MM.1S (cell line): ENCODE measurements around the gene NOTUM.

ENCODE experiments used
- EZH2 ChIP-seq: fragments of 300-600 bp; sonication (generic); optimal IDR thresholded peaks from 2 replicates; pipeline ENCODE3; 2017; ENCODE audit warnings: low read depth, mild to moderate bottlenecking, antibody characterized with exemption, low read length, mixed read lengths
- TF ChIP-seq, protein P1 (sequence below): fragments of 300-600 bp; sonication (generic); IDR thresholded peaks from 2 replicates; pipeline ENCODE4 v1.5.1; 2016; ENCODE audit warnings: antibody characterized with exemption, low read length, mixed read lengths

DNA sequence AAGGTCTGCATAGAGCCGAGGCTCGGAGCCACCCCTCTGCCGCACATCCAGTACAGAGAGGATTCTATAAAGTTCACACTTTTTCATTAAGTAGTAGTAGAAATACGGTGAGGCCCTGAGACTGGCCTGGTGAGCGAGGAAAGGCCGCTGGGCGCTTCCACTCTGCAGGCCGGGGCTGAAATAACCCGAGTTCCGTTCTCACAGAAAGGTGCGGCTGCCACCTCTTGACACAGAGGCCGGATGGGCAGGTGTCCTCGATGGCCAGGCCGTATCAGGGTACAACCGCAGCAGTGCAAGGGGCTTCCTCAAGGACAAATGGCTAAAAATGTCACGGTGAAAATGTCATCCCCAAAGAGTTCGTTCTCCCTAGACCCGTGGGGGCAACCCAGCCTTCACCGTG lies 49.0 kb downstream of the NOTUM start:
- TF ChIP-seq, protein P1, sequence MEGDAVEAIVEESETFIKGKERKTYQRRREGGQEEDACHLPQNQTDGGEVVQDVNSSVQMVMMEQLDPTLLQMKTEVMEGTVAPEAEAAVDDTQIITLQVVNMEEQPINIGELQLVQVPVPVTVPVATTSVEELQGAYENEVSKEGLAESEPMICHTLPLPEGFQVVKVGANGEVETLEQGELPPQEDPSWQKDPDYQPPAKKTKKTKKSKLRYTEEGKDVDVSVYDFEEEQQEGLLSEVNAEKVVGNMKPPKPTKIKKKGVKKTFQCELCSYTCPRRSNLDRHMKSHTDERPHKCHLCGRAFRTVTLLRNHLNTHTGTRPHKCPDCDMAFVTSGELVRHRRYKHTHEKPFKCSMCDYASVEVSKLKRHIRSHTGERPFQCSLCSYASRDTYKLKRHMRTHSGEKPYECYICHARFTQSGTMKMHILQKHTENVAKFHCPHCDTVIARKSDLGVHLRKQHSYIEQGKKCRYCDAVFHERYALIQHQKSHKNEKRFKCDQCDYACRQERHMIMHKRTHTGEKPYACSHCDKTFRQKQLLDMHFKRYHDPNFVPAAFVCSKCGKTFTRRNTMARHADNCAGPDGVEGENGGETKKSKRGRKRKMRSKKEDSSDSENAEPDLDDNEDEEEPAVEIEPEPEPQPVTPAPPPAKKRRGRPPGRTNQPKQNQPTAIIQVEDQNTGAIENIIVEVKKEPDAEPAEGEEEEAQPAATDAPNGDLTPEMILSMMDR = no peak
- TF ChIP-seq EZH2 = no peak
